Body of pancreas (tissue), 4 donors: Measurements from ENCODE around the gene B4GALT2. TPM values are rescaled to one million over a fixed set of nuclear protein-coding genes. Genes with fewer than 3 reads are reported as not detected.

ENCODE experiments used
- ATAC-seq: fragments of 150-250 bp; one replicate; pipeline ENCODE4 v1.9.1; 2016
- DNase-seq, 4 donors: peaks; one replicate each; pipeline ENCODE4 v3.0.0-alpha.2; 2019
- H3K27ac ChIP-seq, 4 donors: fragments of 200-600 bp; sonication (generic); 1 replicate in 3 of 4; 2 replicates in 1 of 4; pipeline versions ENCODE4 v1.5.1 to v1.6.1; 2016 to 2019; ENCODE audit warnings: mild to moderate bottlenecking in 1 of 4, mixed read lengths in 1 of 4, moderate library complexity in 1 of 4
- H3K27me3 ChIP-seq, 2 donors: fragments of 200-600 bp; sonication (generic); one replicate each; pipeline ENCODE4 v1.6.0; 2016; ENCODE audit warnings: mild to moderate bottlenecking in 1 of 2
- H3K36me3 ChIP-seq, 2 donors: fragments of 200-600 bp; sonication (generic); replicated peaks in 1 of 2; 2 replicates each; pipeline ENCODE4 v1.5.1; 2016; ENCODE audit warnings: low read depth in 2 of 2; ENCODE audit not compliant: insufficient read depth in 1 of 2
- H3K4me1 ChIP-seq: fragments of 200-600 bp; sonication (generic); one replicate; pipeline ENCODE4 v1.6.0; 2016
- H3K4me3 ChIP-seq, 2 donors: fragments of 200-600 bp; sonication (generic); 1 replicate in 1 of 2; 2 replicates in 1 of 2; pipeline ENCODE4 v1.5.1; 2016 to 2019
- H3K9me3 ChIP-seq, 3 donors: fragments of 200-600 bp; sonication (generic); 1 replicate in 2 of 3; 2 replicates in 1 of 3; pipeline ENCODE4 v1.5.1; 2016
- POLR2A ChIP-seq, 3 donors: fragments of 450-650 bp; IDR thresholded peaks; one replicate each; pipeline ENCODE4 v1.6.1; 2016; ENCODE audit warnings: antibody characterized with exemption in 3 of 3, mild to moderate bottlenecking in 2 of 3
- WGBS, 2 donors: methylation state at CpG; one replicate each; pipeline ENCODE4 v1.1.5; 2017; 5-methylcytosine and 5-hydroxymethylcytosine counted together
- intact Hi-C: fragments of 100-400 bp; cut with DNase I; formaldehyde crosslinking; loops from one replicate; pipeline ENCODE4 v1.15.1; 2023
- total RNA-seq, 2 donors: library from RNA; depleted of rRNA; stranded (reverse); fragments of >200 nt; gene quantifications; one replicate each; pipeline ENCODE4 v1.1.0, GENCODE V29; 2016
- TF ChIP-seq, protein P1 (sequence below), 7 experiments: fragments of 450-650 bp in 4 of 7; fragments of 200-600 bp in 3 of 7; sonication (generic) in 3 of 7; IDR thresholded peaks; one replicate each; pipeline ENCODE4 v1.5.1; 2016 to 2019; ENCODE audit warnings: antibody characterized with exemption in 7 of 7

B4GALT2 gene, protein sequence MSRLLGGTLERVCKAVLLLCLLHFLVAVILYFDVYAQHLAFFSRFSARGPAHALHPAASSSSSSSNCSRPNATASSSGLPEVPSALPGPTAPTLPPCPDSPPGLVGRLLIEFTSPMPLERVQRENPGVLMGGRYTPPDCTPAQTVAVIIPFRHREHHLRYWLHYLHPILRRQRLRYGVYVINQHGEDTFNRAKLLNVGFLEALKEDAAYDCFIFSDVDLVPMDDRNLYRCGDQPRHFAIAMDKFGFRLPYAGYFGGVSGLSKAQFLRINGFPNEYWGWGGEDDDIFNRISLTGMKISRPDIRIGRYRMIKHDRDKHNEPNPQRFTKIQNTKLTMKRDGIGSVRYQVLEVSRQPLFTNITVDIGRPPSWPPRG
- total RNA-seq: 10 to 100 TPM; 18.2 to 29.3 TPM

DNA sequence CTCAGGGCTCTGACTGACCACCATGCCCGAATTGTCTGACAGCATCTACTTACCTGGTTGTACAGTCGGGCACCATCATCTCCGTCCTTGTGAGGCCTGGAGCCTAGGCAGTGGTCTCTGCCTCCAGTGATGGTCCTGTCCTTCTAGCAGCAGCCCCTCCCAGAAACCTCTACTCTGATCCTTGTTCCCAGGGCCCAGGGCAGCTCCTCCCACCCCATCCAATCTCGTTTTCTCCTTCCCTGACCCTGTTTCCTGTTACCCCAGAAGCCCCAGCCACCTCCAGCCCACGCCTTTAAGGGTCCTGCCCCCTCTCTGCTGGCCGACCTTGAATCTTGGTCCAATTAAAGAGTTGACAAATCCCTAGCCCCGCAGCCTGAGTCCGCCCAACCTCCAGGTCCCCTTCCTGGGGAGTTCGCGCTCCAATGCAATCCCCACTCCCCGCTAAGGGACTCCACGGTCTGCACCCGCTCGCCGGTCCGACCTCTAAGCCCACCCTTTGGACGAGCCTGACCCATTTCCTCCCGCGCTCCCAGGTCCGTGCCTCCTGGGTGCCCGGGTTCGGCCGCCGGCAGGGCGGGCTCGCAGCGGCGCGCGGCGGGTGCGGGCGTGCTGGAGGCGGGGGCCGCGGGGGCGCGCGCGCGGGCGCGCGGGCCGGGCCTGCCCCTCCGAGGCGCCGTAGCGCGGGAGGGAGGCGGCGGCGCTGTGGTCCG is at the start of gene B4GALT2:
Gene B4GALT2, plus strand, starts transcription at position 660 of the 710 bp plus-strand sequence. CDS start 1,951 bp downstream, outside the sequence.
- H3K27ac ChIP-seq: peak within 1 kb of the TSS; percentile 73 to 83 (median 77)
- DNase-seq: peak; percentile 39 to 68 (median 42)

DNA sequence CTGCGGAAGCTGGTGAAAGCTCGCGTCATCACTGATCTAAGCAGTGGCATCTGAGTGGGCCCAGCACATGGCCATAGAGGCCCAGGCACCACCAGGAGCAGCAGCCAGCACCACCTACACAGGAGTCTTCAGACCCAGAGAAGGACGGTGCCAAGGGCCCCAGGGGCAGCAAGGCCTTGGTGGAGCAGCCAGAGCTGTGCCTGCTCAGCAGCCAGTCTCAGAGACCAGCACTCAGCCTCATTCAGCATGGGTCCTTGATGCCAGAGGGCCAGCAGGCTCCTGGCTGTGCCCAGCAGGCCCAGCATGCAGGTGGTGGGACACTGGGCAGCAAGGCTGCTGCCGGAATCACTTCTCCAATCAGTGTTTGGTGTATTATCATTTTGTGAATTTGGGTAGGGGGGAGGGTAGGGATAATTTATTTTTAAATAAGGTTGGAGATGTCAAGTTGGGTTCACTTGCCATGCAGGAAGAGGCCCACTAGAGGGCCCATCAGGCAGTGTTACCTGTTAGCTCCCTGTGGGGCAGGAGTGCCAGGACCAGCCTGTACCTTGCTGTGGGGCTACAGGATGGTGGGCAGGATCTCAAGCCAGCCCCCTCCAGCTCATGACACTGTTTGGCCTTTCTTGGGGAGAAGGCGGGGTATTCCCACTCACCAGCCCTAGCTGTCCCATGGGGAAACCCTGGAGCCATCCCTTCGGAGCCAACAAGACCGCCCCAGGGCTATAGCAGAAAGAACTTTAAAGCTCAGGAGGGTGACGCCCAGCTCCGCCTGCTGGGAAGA is 48.7 kb upstream of the B4GALT2 start:
- H3K27me3 ChIP-seq: no peaks in the 10 kb centered on the region
- TF ChIP-seq, protein P1, sequence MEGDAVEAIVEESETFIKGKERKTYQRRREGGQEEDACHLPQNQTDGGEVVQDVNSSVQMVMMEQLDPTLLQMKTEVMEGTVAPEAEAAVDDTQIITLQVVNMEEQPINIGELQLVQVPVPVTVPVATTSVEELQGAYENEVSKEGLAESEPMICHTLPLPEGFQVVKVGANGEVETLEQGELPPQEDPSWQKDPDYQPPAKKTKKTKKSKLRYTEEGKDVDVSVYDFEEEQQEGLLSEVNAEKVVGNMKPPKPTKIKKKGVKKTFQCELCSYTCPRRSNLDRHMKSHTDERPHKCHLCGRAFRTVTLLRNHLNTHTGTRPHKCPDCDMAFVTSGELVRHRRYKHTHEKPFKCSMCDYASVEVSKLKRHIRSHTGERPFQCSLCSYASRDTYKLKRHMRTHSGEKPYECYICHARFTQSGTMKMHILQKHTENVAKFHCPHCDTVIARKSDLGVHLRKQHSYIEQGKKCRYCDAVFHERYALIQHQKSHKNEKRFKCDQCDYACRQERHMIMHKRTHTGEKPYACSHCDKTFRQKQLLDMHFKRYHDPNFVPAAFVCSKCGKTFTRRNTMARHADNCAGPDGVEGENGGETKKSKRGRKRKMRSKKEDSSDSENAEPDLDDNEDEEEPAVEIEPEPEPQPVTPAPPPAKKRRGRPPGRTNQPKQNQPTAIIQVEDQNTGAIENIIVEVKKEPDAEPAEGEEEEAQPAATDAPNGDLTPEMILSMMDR (IDR thresholded peaks at IDR 0.05): peak in 6 of 7 experiments; percentile 30 to 57 (median 46)
- no peak for TF ChIP-seq POLR2A (IDR thresholded peaks at IDR 0.05)
- peaks cover 26% of the 10 kb centered on the region for H3K4me1 ChIP-seq
- DNase-seq (peak; percentile 26 to 64 (median 32)), ATAC-seq (no peak)
- H3K27ac ChIP-seq: no peak overlapping the region
- H3K4me3 ChIP-seq: no peak overlapping the region
- H3K36me3 ChIP-seq: no peaks in the 10 kb centered on the region
- WGBS, 2 donors: 88 to 90% methylated on average over 5 to 10 of the region's 10 CpGs
- H3K9me3 ChIP-seq: no peaks in the 10 kb centered on the region
- intact Hi-C loops: loop anchor here (10.0 kb wide), 1 partner anchor 166 kb away; no protein-coding TSS in a partner anchor

More for the DNA sequence above, at the start of gene B4GALT2:
- Histone ChIP-seq H3K4me3 (peak within 1 kb of the TSS; percentile 52 to 66), H3K9me3 (no peaks in the 10 kb centered on the region), H3K4me1 (peaks cover 58% of the 10 kb centered on the region), H3K27me3 (no peaks in the 10 kb centered on the region), H3K36me3 (peaks cover 0 to 4% of the 10 kb centered on the region in 2 donors)
- WGBS, 2 donors: 3 to 11% methylated on average over 17 to 54 of the region's 54 CpGs
- TF ChIP-seq POLR2A (IDR thresholded peaks at IDR 0.05): no peak
- TF ChIP-seq, protein P1 (IDR thresholded peaks at IDR 0.05): no peak
- intact Hi-C loops: no loop called here
- ATAC-seq: peak; percentile 34

DNA sequence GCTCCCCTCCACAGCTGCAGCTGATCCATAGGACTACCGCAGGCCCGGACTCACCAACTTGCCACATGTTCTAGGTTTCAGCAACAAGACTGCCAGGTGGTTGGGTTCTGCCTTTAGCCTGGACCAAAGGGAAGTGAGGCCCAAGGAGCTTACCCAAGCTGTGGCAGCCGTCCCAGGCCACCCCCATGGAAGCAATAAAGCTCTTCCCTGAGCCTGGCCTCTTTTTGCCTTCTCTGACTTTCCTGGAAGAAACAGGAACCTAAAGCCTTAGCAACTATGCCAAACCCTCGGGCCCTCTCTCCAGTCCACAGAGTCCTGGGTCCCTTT is 48.1 kb upstream of the B4GALT2 start:
- Histone ChIP-seq H3K27me3 (no peaks in the 10 kb centered on the region), H3K9me3 (no peaks in the 10 kb centered on the region), H3K27ac (no peak overlapping the region), H3K36me3 (no peaks in the 10 kb centered on the region), H3K4me3 (no peak overlapping the region), H3K4me1 (peaks cover 31% of the 10 kb centered on the region)
- intact Hi-C loops: loop anchor here (10.0 kb wide), 1 partner anchor 166 kb away; no protein-coding TSS in a partner anchor
- DNase-seq (no peak), ATAC-seq (no peak)
- 81 to 83% methylated on average over 1 to 4 of the region's 4 CpGs for WGBS, 2 donors
- no peak for TF ChIP-seq POLR2A (IDR thresholded peaks at IDR 0.05)
- TF ChIP-seq, protein P1 (IDR thresholded peaks at IDR 0.05): no peak

DNA sequence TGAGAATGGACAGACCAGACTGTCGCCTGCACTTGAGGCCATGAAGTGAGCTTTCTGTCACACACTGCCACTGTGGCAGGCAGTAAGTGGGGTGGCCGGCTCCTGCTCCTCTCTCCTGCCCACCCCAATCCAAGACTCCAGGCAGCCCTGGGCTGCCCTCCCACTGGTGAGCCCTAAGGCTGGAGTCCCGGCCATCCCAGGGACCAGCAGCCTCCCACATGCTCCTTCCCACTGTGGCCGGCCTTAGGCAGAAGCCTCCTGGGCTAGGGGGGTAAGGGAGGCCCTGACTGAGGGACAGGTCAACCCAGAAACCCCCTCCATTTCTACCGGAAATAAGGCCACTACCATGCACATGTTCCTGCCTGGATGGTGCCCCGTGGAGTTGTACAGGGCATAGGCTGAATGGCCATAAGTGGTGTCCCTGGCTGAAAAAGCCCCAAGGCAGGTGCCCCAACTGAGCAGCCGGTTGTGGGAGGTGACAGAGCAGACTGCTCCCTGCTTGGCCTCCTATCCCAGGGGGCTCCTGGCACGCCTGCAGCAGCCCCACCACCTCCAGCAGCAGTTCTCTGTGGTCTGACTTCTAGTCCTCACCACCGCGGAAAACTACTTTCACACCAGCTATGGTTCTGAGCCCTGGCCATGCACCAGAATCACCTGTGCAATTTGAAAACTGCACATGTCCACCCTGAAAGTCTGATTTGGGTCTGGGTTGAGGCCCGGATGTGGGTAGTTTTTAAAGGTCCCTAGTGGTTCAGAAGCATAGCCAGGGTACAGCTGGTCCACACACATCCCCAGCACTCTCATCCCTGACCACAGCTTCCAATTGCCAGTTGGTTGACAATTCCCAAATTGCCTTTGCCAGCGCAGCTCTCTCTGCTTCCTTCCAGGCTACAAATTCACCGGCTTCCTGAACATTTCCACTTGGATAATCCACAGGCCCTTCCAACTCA is 47.0 kb upstream of the B4GALT2 start:
- 84 to 91% methylated on average over 8 to 13 of the region's 13 CpGs for WGBS, 2 donors
- no peak overlapping the region for H3K27ac ChIP-seq
- peaks cover 39% of the 10 kb centered on the region for H3K4me1 ChIP-seq
- no peak for TF ChIP-seq POLR2A (IDR thresholded peaks at IDR 0.05)
- TF ChIP-seq, protein P1 (IDR thresholded peaks at IDR 0.05): no peak
- no peak for ATAC-seq
- H3K9me3 ChIP-seq: no peaks in the 10 kb centered on the region
- no peak overlapping the region for H3K4me3 ChIP-seq
- no peaks in the 10 kb centered on the region for H3K36me3 ChIP-seq
- no peak for DNase-seq
- intact Hi-C loops: loop anchor here (10.0 kb wide), 1 partner anchor 167 kb away; no protein-coding TSS in a partner anchor
- H3K27me3 ChIP-seq: no peaks in the 10 kb centered on the region
